ENCODE data around the gene NAP1L4. TPM values are rescaled to one million over a fixed set of nuclear protein-coding genes. Genes with fewer than 3 reads are reported as not detected.

Gene NAP1L4
- total and polyA plus RNA-seq, 12 donors = 98.5 to 233 (median 182) TPM

DNA sequence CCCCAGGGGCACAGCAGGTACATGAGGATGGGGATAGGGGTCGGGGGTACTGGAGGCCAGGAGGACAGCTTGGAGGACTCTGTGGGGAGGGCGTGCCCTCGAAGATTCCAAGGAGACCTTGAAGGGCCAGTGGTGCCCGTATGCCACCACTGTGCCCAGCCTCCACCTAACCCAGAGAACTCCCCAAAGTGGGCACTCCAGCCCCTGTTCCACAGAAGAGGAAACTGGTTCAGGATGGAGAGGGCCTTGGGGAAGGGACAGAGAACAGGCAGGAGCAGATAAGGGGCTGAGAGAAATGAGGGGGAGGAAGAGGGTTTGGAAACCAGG lies 60.7 kb downstream of the NAP1L4 start:
- Histone ChIP-seq H3K27ac (no peak overlapping the region), H3K4me1 (peaks cover 9 to 46% (median 23%) of the 10 kb centered on the region in 9 donors), H3K36me3 (no peaks in the 10 kb centered on the region), H3K27me3 (peaks cover 0 to 50% (median 39%) of the 10 kb centered on the region in 7 donors), H3K9me3 (no peaks in the 10 kb centered on the region), H3K4me3 (no peak overlapping the region)
- intact Hi-C loops (cut with DNase I) = no loop called here
- TF ChIP-seq, protein P1, sequence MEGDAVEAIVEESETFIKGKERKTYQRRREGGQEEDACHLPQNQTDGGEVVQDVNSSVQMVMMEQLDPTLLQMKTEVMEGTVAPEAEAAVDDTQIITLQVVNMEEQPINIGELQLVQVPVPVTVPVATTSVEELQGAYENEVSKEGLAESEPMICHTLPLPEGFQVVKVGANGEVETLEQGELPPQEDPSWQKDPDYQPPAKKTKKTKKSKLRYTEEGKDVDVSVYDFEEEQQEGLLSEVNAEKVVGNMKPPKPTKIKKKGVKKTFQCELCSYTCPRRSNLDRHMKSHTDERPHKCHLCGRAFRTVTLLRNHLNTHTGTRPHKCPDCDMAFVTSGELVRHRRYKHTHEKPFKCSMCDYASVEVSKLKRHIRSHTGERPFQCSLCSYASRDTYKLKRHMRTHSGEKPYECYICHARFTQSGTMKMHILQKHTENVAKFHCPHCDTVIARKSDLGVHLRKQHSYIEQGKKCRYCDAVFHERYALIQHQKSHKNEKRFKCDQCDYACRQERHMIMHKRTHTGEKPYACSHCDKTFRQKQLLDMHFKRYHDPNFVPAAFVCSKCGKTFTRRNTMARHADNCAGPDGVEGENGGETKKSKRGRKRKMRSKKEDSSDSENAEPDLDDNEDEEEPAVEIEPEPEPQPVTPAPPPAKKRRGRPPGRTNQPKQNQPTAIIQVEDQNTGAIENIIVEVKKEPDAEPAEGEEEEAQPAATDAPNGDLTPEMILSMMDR (IDR thresholded peaks at IDR 0.05) = no peak
- no peak for DNase-seq
- 75 to 86% methylated on average over 4 of the region's 4 CpGs for WGBS, 2 donors
- ATAC-seq = no peak

DNA sequence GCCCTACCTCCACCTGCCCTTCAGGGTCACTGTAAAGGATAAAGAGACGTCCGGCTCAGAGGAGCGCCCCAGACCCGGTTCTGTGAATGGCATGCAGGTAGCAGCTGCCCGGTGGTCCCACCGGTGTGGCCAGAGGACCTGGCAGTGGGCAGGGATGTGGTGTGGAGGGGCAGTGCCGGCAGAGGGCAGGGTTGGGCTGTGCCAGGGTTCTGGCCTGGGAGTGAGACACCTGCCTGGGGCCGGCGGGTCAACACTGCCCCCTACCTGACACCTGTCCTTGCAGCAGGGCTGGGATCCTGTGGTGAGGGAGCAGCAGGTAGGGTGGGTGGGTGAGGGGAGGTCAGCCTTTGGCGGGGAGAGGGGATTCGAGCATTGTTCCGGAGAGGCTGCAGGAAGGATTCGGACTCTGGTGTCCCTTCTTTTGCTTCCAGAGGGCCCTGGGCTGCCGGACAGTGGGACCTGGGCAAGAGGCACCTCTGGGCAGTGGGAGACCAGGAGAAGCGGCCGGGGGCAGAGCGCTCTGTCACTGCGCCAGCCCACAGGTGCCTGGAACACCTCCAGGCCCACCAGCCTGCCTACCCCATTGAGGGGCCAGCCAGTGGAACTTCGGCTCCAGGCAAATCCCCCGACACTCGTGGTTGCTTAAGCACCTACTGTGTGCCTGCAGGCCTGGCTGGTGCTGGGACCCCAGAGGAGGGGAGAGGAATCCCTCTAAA lies 61.3 kb downstream of the NAP1L4 start:
- ATAC-seq = peak; percentile 36 to 69 (median 50)
- peak; percentile 44 to 67 for DNase-seq
- Histone ChIP-seq H3K36me3 (no peaks in the 10 kb centered on the region), H3K9me3 (no peaks in the 10 kb centered on the region), H3K4me1 (peaks cover 9 to 46% (median 23%) of the 10 kb centered on the region in 9 donors), H3K4me3 (peak overlapping the region in 8 of 10 donors; percentile 40 to 65 (median 56)), H3K27ac (peak overlapping the region in 4 of 10 donors; percentile 6 to 84 (median 13)), H3K27me3 (peaks cover 0 to 51% (median 39%) of the 10 kb centered on the region in 7 donors)
- WGBS, 2 donors = 42 to 47% methylated on average over 20 to 21 of the region's 21 CpGs
- intact Hi-C loops (cut with DNase I) = no loop called here
- TF ChIP-seq, protein P1 (IDR thresholded peaks at IDR 0.05) = peak; percentile 3 to 67 (median 51)

DNA sequence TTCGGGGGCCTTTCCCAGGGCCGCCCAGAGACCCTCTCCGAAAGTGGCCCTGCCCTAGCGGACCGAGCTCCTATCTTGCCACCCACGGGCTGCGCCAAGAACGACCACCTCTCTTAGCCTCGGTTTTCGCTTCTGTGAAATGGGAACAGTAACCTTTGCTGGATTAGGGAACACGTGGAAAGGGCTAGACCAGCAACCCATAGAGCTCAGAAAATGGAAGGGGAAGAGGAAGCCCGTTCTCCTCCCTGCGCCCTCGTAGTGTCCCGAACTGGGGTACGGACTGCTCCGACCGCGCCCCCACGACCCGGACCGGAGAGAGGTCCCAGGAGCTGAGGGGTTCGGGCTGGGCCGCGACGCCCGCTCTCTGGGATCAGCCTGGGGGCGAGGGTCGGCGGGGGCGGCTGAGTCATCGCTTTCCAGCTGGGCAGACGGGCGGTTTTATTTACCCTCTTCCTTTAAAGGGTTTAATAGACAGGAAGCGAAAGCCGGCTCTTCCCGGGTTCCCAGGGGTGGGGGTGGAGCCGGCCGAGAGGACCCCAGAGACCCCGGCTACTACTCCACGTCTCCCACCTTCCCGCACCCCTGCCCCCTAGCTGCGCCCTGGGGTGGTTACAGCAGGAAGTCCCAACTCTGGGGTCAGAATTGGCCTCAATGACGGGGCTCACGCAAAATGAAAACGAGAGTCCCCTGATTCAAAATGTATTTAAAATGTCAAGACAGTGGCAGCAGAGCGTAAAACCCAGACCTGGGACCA lies 62.0 kb downstream of the NAP1L4 start:
- DNase-seq = peak in 1 of 2 donors; percentile 27
- 6 to 9% methylated on average over 47 of the region's 47 CpGs for WGBS, 2 donors
- H3K27ac ChIP-seq = peak overlapping the region in 4 of 10 donors; percentile 6 to 84 (median 13)

GRCh38 chr11:2929531-2929949 lies 62.6 kb downstream of the NAP1L4 start:
- Histone ChIP-seq H3K36me3 (no peaks in the 10 kb centered on the region), H3K27ac (peak overlapping the region in 2 of 10 donors; percentile 10 to 84), H3K4me1 (peaks cover 9 to 46% (median 23%) of the 10 kb centered on the region in 9 donors), H3K9me3 (no peaks in the 10 kb centered on the region), H3K4me3 (peak overlapping the region in 9 of 10 donors; percentile 40 to 65 (median 55)), H3K27me3 (peaks cover 0 to 51% (median 39%) of the 10 kb centered on the region in 7 donors)
- ATAC-seq (peak in 5 of 8 donors; percentile 10 to 48 (median 33)), DNase-seq (peak in 1 of 2 donors; percentile 50)
- intact Hi-C loops (cut with DNase I) = no loop called here
- WGBS, 2 donors = 2% methylated on average over 44 to 48 of the region's 48 CpGs
- TF ChIP-seq, protein P1 (IDR thresholded peaks at IDR 0.05) = no peak

More for the DNA sequence above, 62.0 kb downstream of the NAP1L4 start:
- peaks cover 9 to 46% (median 23%) of the 10 kb centered on the region in 9 donors for H3K4me1 ChIP-seq
- no peaks in the 10 kb centered on the region for H3K9me3 ChIP-seq
- no peaks in the 10 kb centered on the region for H3K36me3 ChIP-seq
- peaks cover 0 to 51% (median 39%) of the 10 kb centered on the region in 7 donors for H3K27me3 ChIP-seq
- intact Hi-C loops (cut with DNase I) = no loop called here
- H3K4me3 ChIP-seq = peak overlapping the region in 9 of 10 donors; percentile 40 to 65 (median 55)
- TF ChIP-seq, protein P1 (IDR thresholded peaks at IDR 0.05) = peak in 1 of 9 donors; percentile 45
- peak in 4 of 8 donors; percentile 4 to 47 (median 30) for ATAC-seq

Data from heart right ventricle (tissue), 16 donors.